Activated CD4-positive, alpha-beta T cell treated with anti-CD3 and anti-CD28 coated beads, Interleukin-2, amount 50 U/mL, for 24 hours (primary cell): ENCODE results near the gene FTCD.
"Not testable (repeated sequence)": the region's sequence is repeated elsewhere in the genome, so short reads cannot be mapped to it uniquely, and the experiment has no call there.

Experiments
- DNase-seq, 2 donors: peaks; one replicate each; pipeline ENCODE4 v3.0.0-alpha.2; 2020; ENCODE audit warnings: low read depth in 1 of 2, low spot score in 1 of 2

Gene FTCD

GRCh38 chr21:46188226-46189212 is 33.1 kb upstream of the FTCD start:
- no peak for DNase-seq

- DNase-seq = no peak
Observed at GRCh38 chr21:46187814-46188213, 32.4 kb upstream of the FTCD start.

GRCh38 chr21:46187261-46187660 is 31.9 kb upstream of the FTCD start:
- no peak for DNase-seq

- no peak for DNase-seq
Observed at GRCh38 chr21:46185716-46186115, 30.3 kb upstream of the FTCD start.

DNA sequence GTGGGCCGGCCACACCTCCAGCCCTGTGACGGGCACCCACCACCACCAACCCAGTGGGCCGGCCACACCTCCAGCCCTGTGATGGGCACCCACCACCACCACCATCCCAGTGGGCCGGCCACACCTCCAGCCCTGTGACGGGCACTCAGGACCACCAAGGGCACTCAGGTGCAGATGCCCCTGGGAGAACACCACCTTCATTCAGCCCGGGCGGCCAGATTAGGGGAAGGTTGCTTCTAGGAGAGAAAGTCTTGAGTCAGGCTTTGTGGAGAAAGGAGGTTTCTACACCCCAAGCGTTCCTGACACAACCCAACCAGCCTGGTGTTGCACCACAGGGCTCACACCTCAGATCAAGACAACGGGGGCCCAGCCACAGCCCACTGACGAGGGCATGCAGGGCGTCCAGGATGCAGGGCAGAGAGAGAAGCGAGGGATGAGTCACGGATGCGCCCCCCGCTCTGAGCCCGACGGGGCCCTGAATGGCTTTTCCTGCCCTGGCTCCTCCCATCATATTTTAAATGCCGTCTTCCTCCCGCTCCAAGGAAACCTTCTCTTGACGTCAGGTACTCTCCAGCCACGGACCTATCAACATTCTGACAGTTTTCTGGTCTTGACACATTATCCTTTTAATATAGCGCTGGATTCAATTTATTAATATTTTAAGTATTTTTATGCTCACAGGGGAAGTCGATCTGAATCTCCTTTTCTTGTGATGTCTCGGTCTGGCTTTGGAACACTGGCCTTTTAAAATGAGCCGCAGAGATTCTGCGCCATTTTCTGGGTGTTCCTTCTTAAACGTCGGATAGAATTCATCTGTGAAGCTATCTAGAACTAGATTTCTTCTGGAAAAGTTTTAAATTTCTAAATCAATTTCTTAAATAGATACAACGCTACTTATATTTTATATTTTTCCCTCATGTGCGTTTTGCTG is 29.5 kb upstream of the FTCD start:
- DNase-seq = peak; percentile 32 to 62

- DNase-seq = peak in 1 of 2 donors; percentile 14
Observed at GRCh38 chr21:46183910-46184624, 28.7 kb upstream of the FTCD start, which contains the start of gene SPATC1L. Gene SPATC1L (minus strand): TSS chr21:46184459. CDS start chr21:46182816, 1,643 bp downstream.

GRCh38 chr21:46183337-46183909 is 28.0 kb upstream of the FTCD start:
- not testable (repeated sequence) for DNase-seq

GRCh38 chr21:46182548-46183336 is 27.4 kb upstream of the FTCD start:
- DNase-seq = no peak

DNA sequence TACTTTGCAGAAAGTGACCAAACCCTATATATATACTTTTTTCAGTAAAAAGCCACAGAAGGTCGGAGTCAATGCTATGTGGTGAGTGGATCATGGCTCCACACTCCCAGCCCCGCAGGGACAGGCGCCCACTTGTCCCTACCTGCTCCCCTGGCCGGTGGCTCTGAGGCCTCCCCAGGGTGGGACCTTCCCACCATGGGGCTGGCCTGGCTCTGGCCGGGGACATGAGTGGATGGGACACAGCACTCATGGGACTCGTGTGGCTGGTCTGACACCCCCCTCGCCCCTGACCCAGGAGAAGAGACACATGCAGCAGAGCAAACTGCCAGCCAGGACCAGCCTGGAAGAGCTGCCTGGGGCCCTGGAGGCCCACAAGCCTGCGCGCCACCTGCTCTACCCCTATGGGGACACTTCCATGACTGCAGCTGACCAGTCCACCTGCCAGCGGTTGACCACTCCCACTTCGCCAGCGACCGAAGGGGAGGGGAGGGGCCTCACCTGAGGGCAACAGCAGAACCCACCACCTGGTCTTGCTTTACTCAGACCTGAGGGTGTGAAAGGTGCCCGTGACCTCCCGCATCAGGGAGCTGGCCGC is 26.7 kb upstream of the FTCD start:
- DNase-seq = no peak

GRCh38 chr21:46181436-46181835 is 26.1 kb upstream of the FTCD start:
- DNase-seq = no peak

GRCh38 chr21:46180778-46181391 is 25.5 kb upstream of the FTCD start:
- no peak for DNase-seq

GRCh38 chr21:46180079-46180722 is 24.8 kb upstream of the FTCD start:
- DNase-seq = no peak

- DNase-seq = no peak
Observed at GRCh38 chr21:46179708-46180078, 24.3 kb upstream of the FTCD start.

GRCh38 chr21:46178961-46179360 is 23.6 kb upstream of the FTCD start:
- DNase-seq = no peak

DNA sequence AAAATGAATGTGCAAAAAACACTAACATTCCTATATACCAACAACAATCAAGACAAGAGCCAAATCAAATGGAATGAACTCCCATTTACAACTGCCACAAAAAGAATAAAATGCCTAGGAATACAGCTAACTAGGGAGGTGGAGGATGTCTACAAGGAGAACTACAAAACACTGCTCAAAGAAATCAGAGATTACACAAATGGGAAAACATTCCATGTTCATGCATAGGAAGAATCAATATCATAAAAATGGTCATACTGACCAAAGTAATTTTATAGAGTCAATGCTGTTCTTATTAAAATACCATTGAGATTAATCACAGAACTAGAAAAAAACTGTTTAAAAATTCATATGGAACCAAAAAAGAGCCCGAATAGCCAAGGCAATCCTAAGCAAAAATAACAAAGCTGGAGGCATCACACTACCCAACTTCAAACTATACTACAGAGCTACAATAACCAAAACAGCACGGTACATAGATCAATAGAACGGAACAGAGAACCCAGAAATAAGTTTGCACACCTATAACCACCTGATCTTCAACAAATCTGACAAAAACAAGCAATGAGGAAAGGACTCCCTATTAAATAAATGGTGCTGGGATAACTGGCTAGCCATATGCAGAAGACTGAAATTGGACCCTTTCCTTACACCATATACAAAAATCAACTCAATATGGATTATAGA is 21.2 kb upstream of the FTCD start:
- not testable (repeated sequence) for DNase-seq

GRCh38 chr21:46173573-46173972 is 18.2 kb upstream of the FTCD start:
- DNase-seq = no peak

GRCh38 chr21:46172863-46173528 is 17.6 kb upstream of the FTCD start:
- DNase-seq = no peak
